Measurements from ENCODE around the gene CEPT1.

DNA sequence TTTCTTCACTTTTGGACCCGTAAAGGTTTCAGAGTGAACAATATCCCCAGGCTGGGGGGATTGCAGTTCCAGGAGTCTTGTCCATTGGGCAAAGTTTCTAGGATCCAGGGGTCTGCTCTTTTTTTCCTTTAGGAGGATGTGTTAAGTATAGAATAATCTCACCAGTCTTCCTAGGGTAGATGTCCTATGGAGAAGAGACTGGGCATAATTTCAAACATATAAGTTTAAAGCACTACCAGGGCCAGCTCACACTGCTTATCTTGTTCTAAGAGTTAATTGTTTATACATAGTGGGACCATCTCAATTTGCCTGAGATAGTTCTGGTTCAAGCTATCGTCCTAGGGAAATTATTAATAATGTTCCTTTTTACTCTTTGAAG, 88.7 kb downstream of the CEPT1 start:
- TF ChIP-seq, protein P1, sequence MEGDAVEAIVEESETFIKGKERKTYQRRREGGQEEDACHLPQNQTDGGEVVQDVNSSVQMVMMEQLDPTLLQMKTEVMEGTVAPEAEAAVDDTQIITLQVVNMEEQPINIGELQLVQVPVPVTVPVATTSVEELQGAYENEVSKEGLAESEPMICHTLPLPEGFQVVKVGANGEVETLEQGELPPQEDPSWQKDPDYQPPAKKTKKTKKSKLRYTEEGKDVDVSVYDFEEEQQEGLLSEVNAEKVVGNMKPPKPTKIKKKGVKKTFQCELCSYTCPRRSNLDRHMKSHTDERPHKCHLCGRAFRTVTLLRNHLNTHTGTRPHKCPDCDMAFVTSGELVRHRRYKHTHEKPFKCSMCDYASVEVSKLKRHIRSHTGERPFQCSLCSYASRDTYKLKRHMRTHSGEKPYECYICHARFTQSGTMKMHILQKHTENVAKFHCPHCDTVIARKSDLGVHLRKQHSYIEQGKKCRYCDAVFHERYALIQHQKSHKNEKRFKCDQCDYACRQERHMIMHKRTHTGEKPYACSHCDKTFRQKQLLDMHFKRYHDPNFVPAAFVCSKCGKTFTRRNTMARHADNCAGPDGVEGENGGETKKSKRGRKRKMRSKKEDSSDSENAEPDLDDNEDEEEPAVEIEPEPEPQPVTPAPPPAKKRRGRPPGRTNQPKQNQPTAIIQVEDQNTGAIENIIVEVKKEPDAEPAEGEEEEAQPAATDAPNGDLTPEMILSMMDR (conservative IDR thresholded peaks at IDR 0.05), result no peak
- no peak for TF ChIP-seq ZFX (IDR thresholded peaks at IDR 0.05)
